Lower leg skin (tissue), 3 donors: ENCODE results near the gene LRP1B.

Experiments used
- CTCF ChIP-seq, 3 donors: fragments of 450-650 bp; IDR thresholded peaks; one replicate each; pipeline ENCODE4 v1.5.1; 2016; ENCODE audit warnings: antibody characterized with exemption in 3 of 3, mild to moderate bottlenecking in 3 of 3, moderate library complexity in 2 of 3
- POLR2A ChIP-seq, 2 donors: fragments of 450-650 bp; IDR thresholded peaks; one replicate each; pipeline ENCODE4 v1.6.1; 2016 to 2017; ENCODE audit warnings: antibody characterized with exemption in 2 of 2, mild to moderate bottlenecking in 1 of 2, moderate library complexity in 1 of 2

GRCh38 chr2:142030735-142031134 lies 100.1 kb downstream of the LRP1B start:
- TF ChIP-seq CTCF (IDR thresholded peaks at IDR 0.05) (no peak), POLR2A (IDR thresholded peaks at IDR 0.05) (no peak)
